H1 (cell line): ENCODE measurements around the gene SPG7.

Source experiments
- CTCF ChIP-seq, 3 experiments: IDR thresholded peaks; 1 replicate in 2 of 3; 2 replicates in 1 of 3; pipeline versions ENCODE4 v1.5.1 to v1.6.1; 2011; ENCODE audit warnings: low read length in 3 of 3, mild to moderate bottlenecking in 3 of 3, inconsistent platforms in 2 of 3, low read depth in 1 of 3, moderate library complexity in 1 of 3; ENCODE audit not compliant: insufficient read depth in 1 of 3; ENCODE audit errors: control extremely low read depth in 1 of 3
- EZH2 ChIP-seq: fragments of 200-600 bp; sonication (generic); IDR thresholded peaks from 2 replicates; pipeline ENCODE4 v1.7.1; 2012; ENCODE audit warnings: low read depth, mild to moderate bottlenecking, moderate library complexity, low read length, inconsistent platforms; ENCODE audit not compliant: severe bottlenecking
- GTF2F1 ChIP-seq: IDR thresholded peaks from 2 replicates; pipeline ENCODE4 v1.6.1; 2012; ENCODE audit warnings: low read depth, low read length, improper control_type of control experiment, borderline replicate concordance
- NRF1 ChIP-seq: IDR thresholded peaks from 2 replicates; pipeline ENCODE4 v1.6.1; 2011; ENCODE audit warnings: mild to moderate bottlenecking, low read depth, low read length, improper control_type of control experiment
- PHF8 ChIP-seq: fragments of 200-600 bp; sonication (generic); conservative IDR thresholded peaks from 2 replicates; pipeline ENCODE4 v1.7.1; 2012; ENCODE audit warnings: low read depth, mild to moderate bottlenecking, inconsistent platforms, low read length, moderate library complexity
- POLR2A ChIP-seq, 2 experiments: IDR thresholded peaks; 1 replicate in 1 of 2; 2 replicates in 1 of 2; pipeline ENCODE4 v1.6.1; 2011; ENCODE audit warnings: low read depth in 2 of 2, low read length in 2 of 2, mild to moderate bottlenecking in 2 of 2; ENCODE audit errors: control extremely low read depth in 1 of 2
- POLR2AphosphoS5 ChIP-seq: IDR thresholded peaks from 2 replicates; pipeline ENCODE4 v1.6.1; 2011; ENCODE audit warnings: low read depth, low read length
- POU5F1 ChIP-seq: IDR thresholded peaks from 2 replicates; pipeline ENCODE4 v1.6.1; 2011; ENCODE audit warnings: low read depth, mild to moderate bottlenecking, low read length, moderate library complexity
- RFX5 ChIP-seq: IDR thresholded peaks from 2 replicates; pipeline ENCODE4 v1.6.1; 2011; ENCODE audit warnings: low read depth, low read length, improper control_type of control experiment, borderline replicate concordance
- SAP30 ChIP-seq: fragments of 300-600 bp; sonication (generic); IDR thresholded peaks from 2 replicates; pipeline ENCODE4 v1.7.1; 2012; ENCODE audit warnings: low read length, moderate library complexity, mild to moderate bottlenecking, inconsistent platforms; ENCODE audit not compliant: insufficient read depth, insufficient replicate concordance
- SP4 ChIP-seq: IDR thresholded peaks from 2 replicates; pipeline ENCODE4 v1.6.1; 2012; ENCODE audit warnings: low read length, inconsistent platforms
- TAF1 ChIP-seq: IDR thresholded peaks from 2 replicates; pipeline ENCODE4 v1.6.1; 2011; ENCODE audit warnings: mild to moderate bottlenecking, low read depth, low read length
- ZNF274 ChIP-seq: IDR thresholded peaks from 2 replicates; pipeline ENCODE4 v1.7.0; 2012; ENCODE audit warnings: low read length, borderline replicate concordance; ENCODE audit errors: extremely low read depth

GRCh38 chr16:89570342-89570923 lies 62.2 kb downstream of the SPG7 start:
- TF ChIP-seq GTF2F1, result no peak
- no peak for TF ChIP-seq RFX5
- TF ChIP-seq CTCF (IDR thresholded peaks at IDR 0.05; ENCODE audit: control extremely low read depth in 1 of 3, insufficient read depth in 1 of 3, low read depth in 1 of 3, low read length in 3 of 3), result no peak
- TF ChIP-seq NRF1, result no peak
- TF ChIP-seq EZH2, result no peak
- TF ChIP-seq POLR2A (IDR thresholded peaks at IDR 0.05; ENCODE audit: control extremely low read depth in 1 of 2, low read depth in 2 of 2, low read length in 2 of 2), result no peak
- TF ChIP-seq TAF1, result no peak
- no peak for TF ChIP-seq ZNF274
- no peak for TF ChIP-seq POLR2AphosphoS5
- no peak for TF ChIP-seq SAP30
- no peak for TF ChIP-seq POU5F1
- TF ChIP-seq PHF8, result no peak
- no peak for TF ChIP-seq SP4
